ENCODE results near the gene BNC2.
A peak's percentile ranks its signal among the peaks of the same experiment; 100 is the strongest.

BNC2 gene

GRCh38 chr9:16834817-16835216 is 35.7 kb downstream of the BNC2 start:
- H3K4me3 ChIP-seq (ENCODE audit: low read depth, low read length) = no peak overlapping the region
- ChIA-PET CTCF (no interaction called here), POLR2A (no interaction called here)
- TF ChIP-seq CTCF (IDR thresholded peaks at IDR 0.05; ENCODE audit: insufficient read depth, low read length, missing control alignments) = no peak
- DNase-seq (ENCODE audit: low read depth, low spot score) = no peak

GRCh38 chr9:16833296-16833835 is 37.1 kb downstream of the BNC2 start:
- no peak overlapping the region for H3K4me3 ChIP-seq (ENCODE audit: low read depth, low read length)
- POLR2A ChIA-PET = no interaction called here
- TF ChIP-seq CTCF (IDR thresholded peaks at IDR 0.05; ENCODE audit: insufficient read depth, low read length, missing control alignments) = no peak
- no peak for DNase-seq (ENCODE audit: low read depth, low spot score)
- CTCF ChIA-PET = no interaction called here

GRCh38 chr9:16832101-16832500 is 38.4 kb downstream of the BNC2 start:
- CTCF ChIA-PET = no interaction called here
- DNase-seq (ENCODE audit: low read depth, low spot score) = no peak
- TF ChIP-seq CTCF (IDR thresholded peaks at IDR 0.05; ENCODE audit: insufficient read depth, low read length, missing control alignments) = no peak
- H3K4me3 ChIP-seq (ENCODE audit: low read depth, low read length) = no peak overlapping the region
- POLR2A ChIA-PET = no interaction called here

GRCh38 chr9:16830806-16831205 is 39.7 kb downstream of the BNC2 start:
- CTCF ChIA-PET = no interaction called here
- POLR2A ChIA-PET = no interaction called here
- TF ChIP-seq CTCF (IDR thresholded peaks at IDR 0.05; ENCODE audit: insufficient read depth, low read length, missing control alignments) = no peak
- DNase-seq (ENCODE audit: low read depth, low spot score) = no peak
- no peak overlapping the region for H3K4me3 ChIP-seq (ENCODE audit: low read depth, low read length)

- no peak for DNase-seq (ENCODE audit: low read depth, low spot score)
- no peak for TF ChIP-seq CTCF (IDR thresholded peaks at IDR 0.05; ENCODE audit: insufficient read depth, low read length, missing control alignments)
- H3K4me3 ChIP-seq (ENCODE audit: low read depth, low read length) = peak overlapping the region; percentile 34
- CTCF ChIA-PET = interaction anchor here (0.7 kb wide), 1 partner anchor 16 kb away, joined by 3 read pairs; no protein-coding TSS in a partner anchor
- POLR2A ChIA-PET = no interaction called here
Measured at GRCh38 chr9:16828340-16829281, 41.9 kb downstream of the BNC2 start.

- peak overlapping the region; percentile 16; the same call in 1 of the 2 replicates for H3K4me3 ChIP-seq (ENCODE audit: low read depth, low read length)
- no peak for TF ChIP-seq CTCF (IDR thresholded peaks at IDR 0.05; ENCODE audit: insufficient read depth, low read length, missing control alignments)
- POLR2A ChIA-PET = interaction anchor here (1.5 to 1.9 kb wide), 2 partner anchors 121 to 612 kb away, joined by 3 to 10 read pairs; no protein-coding TSS in a partner anchor
- peak; percentile 63 for DNase-seq (ENCODE audit: low read depth, low spot score)
- CTCF ChIA-PET = interaction anchor here (1.0 kb wide), 1 partner anchor 672 kb away, joined by 3 read pairs; no protein-coding TSS in a partner anchor
Measured at GRCh38 chr9:16825971-16826625, 44.4 kb downstream of the BNC2 start.

All from AG04449 (cell line).